NB4 (cell line): Measurements from ENCODE around the gene MATK.

Source experiments
- DNase-seq: peaks from one replicate; pipeline ENCODE4 v3.0.0; 2010; ENCODE audit warnings: low read depth
- H3K4me3 ChIP-seq: one replicate; pipeline ENCODE4 v1.5.1; 2011; ENCODE audit warnings: mild to moderate bottlenecking, low read depth, low read length, moderate library complexity
- CTCF ChIP-seq: IDR thresholded peaks from one replicate; pipeline ENCODE4 v1.5.1; 2012; ENCODE audit warnings: low read depth, low read length
- MAX ChIP-seq: IDR thresholded peaks from 2 replicates; pipeline ENCODE4 v1.6.1; 2011; ENCODE audit warnings: low read depth, low read length
- MYC ChIP-seq: IDR thresholded peaks from 2 replicates; pipeline ENCODE4 v1.6.1; 2011; ENCODE audit warnings: low read depth, low read length
- POLR2A ChIP-seq: IDR thresholded peaks from 2 replicates; pipeline ENCODE4 v1.6.1; 2011; ENCODE audit warnings: mild to moderate bottlenecking; ENCODE audit not compliant: insufficient read length; ENCODE audit errors: extremely low read depth

Gene MATK

GRCh38 chr19:3822683-3823349 is 36.6 kb upstream of the MATK start:
- DNase-seq: no peak
- TF ChIP-seq MYC: no peak
- TF ChIP-seq MAX: no peak
- TF ChIP-seq CTCF: no peak
- no peak overlapping the region for H3K4me3 ChIP-seq

GRCh38 chr19:3821857-3822364 is 35.7 kb upstream of the MATK start:
- H3K4me3 ChIP-seq: no peak overlapping the region
- TF ChIP-seq MAX: peak; percentile 53; the same call in 1 of the 2 replicates
- TF ChIP-seq POLR2A: no peak
- TF ChIP-seq CTCF: peak; percentile 89
- TF ChIP-seq MYC: no peak
- DNase-seq: peak; percentile 79

- no peak for DNase-seq
- no peak overlapping the region for H3K4me3 ChIP-seq
- TF ChIP-seq POLR2A (no peak), MAX (no peak), CTCF (no peak), MYC (no peak)
Measured at GRCh38 chr19:3821156-3821555, 35.0 kb upstream of the MATK start.

- no peak overlapping the region for H3K4me3 ChIP-seq
- TF ChIP-seq CTCF (no peak), MAX (no peak), MYC (no peak), POLR2A (no peak)
- no peak for DNase-seq
Measured at GRCh38 chr19:3819989-3820388, 33.8 kb upstream of the MATK start.

- H3K4me3 ChIP-seq: no peak overlapping the region
- TF ChIP-seq POLR2A (no peak), MYC (no peak), MAX (no peak), CTCF (no peak)
- DNase-seq: no peak
Measured at GRCh38 chr19:3818918-3819317, 32.7 kb upstream of the MATK start.

GRCh38 chr19:3818466-3818865 is 32.3 kb upstream of the MATK start:
- no peak overlapping the region for H3K4me3 ChIP-seq
- TF ChIP-seq POLR2A: no peak
- no peak for TF ChIP-seq CTCF
- TF ChIP-seq MAX: no peak
- no peak for TF ChIP-seq MYC
- no peak for DNase-seq
